PC-3 (cell line): Measurements from ENCODE around the gene PUS10. TPM values are rescaled to one million over a fixed set of nuclear protein-coding genes. Genes with fewer than 3 reads are reported as not detected.
A peak's percentile ranks its signal among the peaks of the same experiment; 100 is the strongest.

ENCODE experiments used
- ATAC-seq: fragments of 200-7000 bp; cut with Tn5 transposase; 2 replicates; pipeline ENCODE4 v1.9.1; 2020; ENCODE audit warnings: mild to moderate bottlenecking, moderate library complexity
- BruUV-seq: library from RNA; stranded (reverse); fragments of 400-500 nt; replicated peaks from 2 replicates; lab custom pipeline; 2021; lab: Mats Ljungman, UMichigan
- CTCF ChIA-PET: fragments of 300-600 bp; sonication (Branson Sonifier 250); formaldehyde crosslinking; loops from one replicate; lab custom pipeline; 2022; ENCODE audit warnings: antibody characterized with exemption; lab: Charles Lee
- POLR2A ChIA-PET: fragments of 300-600 bp; sonication (Branson Sonifier 250); formaldehyde crosslinking; loops from one replicate; lab custom pipeline; 2022; ENCODE audit warnings: antibody characterized with exemption; ENCODE audit not compliant: unreplicated experiment; lab: Charles Lee
- DNase-seq: peaks from one replicate; pipeline ENCODE4 v3.0.0-alpha.2; 2015
- H2AFZ ChIP-seq: fragments of 300-600 bp; sonication (generic); 2 replicates; pipeline ENCODE4 v1.6.0; 2016; ENCODE audit warnings: antibody characterized with exemption, low read length
- H3F3A ChIP-seq: fragments of 300-600 bp; sonication (generic); one replicate; pipeline ENCODE4 v1.6.0; 2017; ENCODE audit warnings: antibody characterized with exemption, low read length, control low read depth, mild to moderate bottlenecking; ENCODE audit not compliant: unreplicated experiment
- H3K27ac ChIP-seq: fragments of 300-600 bp; sonication (generic); 2 replicates; pipeline ENCODE4 v1.5.1; 2016; ENCODE audit warnings: mild to moderate bottlenecking, low read length
- H3K27me3 ChIP-seq: fragments of 300-600 bp; sonication (generic); 2 replicates; pipeline ENCODE4 v1.6.1; 2016; ENCODE audit warnings: low read length, mixed read lengths
- H3K36me3 ChIP-seq: fragments of 300-600 bp; sonication (generic); 2 replicates; pipeline ENCODE4 v1.6.1; 2016; ENCODE audit warnings: low read depth, mixed run types, low read length, mixed read lengths
- H3K4me1 ChIP-seq: fragments of 300-600 bp; sonication (generic); 2 replicates; pipeline ENCODE4 v1.5.1; 2016; ENCODE audit warnings: low read length; ENCODE audit not compliant: insufficient read depth
- H3K4me2 ChIP-seq: fragments of 300-600 bp; sonication (generic); 2 replicates; pipeline ENCODE4 v1.6.0; 2016; ENCODE audit warnings: low read length
- H3K4me3 ChIP-seq: fragments of 300-600 bp; sonication (generic); 2 replicates; pipeline ENCODE4 v1.5.1; 2016; ENCODE audit warnings: mild to moderate bottlenecking, low read length, mixed read lengths
- H3K79me2 ChIP-seq: fragments of 300-600 bp; sonication (generic); 2 replicates; pipeline ENCODE4 v1.6.1; 2017; ENCODE audit warnings: low read length, mixed read lengths
- H3K9ac ChIP-seq: fragments of 300-600 bp; sonication (generic); 2 replicates; pipeline ENCODE4 v1.6.0; 2016; ENCODE audit warnings: mild to moderate bottlenecking, low read length
- H3K9me2 ChIP-seq: fragments of 300-600 bp; sonication (generic); replicated peaks from 2 replicates; pipeline ENCODE4 v1.6.1; 2016; ENCODE audit warnings: mixed run types, low read length, mixed read lengths
- H3K9me3 ChIP-seq: fragments of 300-600 bp; sonication (generic); 2 replicates; pipeline ENCODE4 v1.6.1; 2016; ENCODE audit warnings: low read length, mixed read lengths
- H4K20me1 ChIP-seq: fragments of 300-600 bp; sonication (generic); 2 replicates; pipeline ENCODE4 v1.6.1; 2016; ENCODE audit warnings: low read length, mixed read lengths
- EZH2 ChIP-seq: fragments of 300-600 bp; sonication (generic); IDR thresholded peaks from one replicate; pipeline ENCODE4 v1.6.1; 2017; ENCODE audit warnings: antibody characterized with exemption, mild to moderate bottlenecking, low read length; ENCODE audit not compliant: unreplicated experiment
- EZH2phosphoT487 ChIP-seq: fragments of 300-600 bp; sonication (generic); IDR thresholded peaks from 2 replicates; pipeline ENCODE4 v1.6.1; 2018; ENCODE audit warnings: mild to moderate bottlenecking, antibody characterized with exemption, low read length, borderline replicate concordance
- intact Hi-C: fragments of 100-400 bp; cut with micrococcal nuclease; formaldehyde crosslinking; loops from 2 replicates; pipeline ENCODE4 v1.9.0; 2023
- total RNA-seq: library from RNA; depleted of rRNA; stranded (reverse); fragments of >200 nt; gene quantifications from 2 replicates; pipeline ENCODE4 v1.2.3, GENCODE V29; 2014
- TF ChIP-seq, protein P1 (sequence below): fragments of 300-600 bp; sonication (generic); conservative IDR thresholded peaks from 2 replicates; pipeline ENCODE4 v1.5.1; 2017; ENCODE audit warnings: antibody characterized with exemption, low read depth, mild to moderate bottlenecking, low read length

PUS10 gene
- total RNA-seq, 1 experiment from 2014 or later: 3.6 TPM

- Histone ChIP-seq H3K27ac (peak overlapping the region; percentile 97), H3F3A (peaks cover 9% of the 10 kb centered on the region), H3K9ac (peak overlapping the region; percentile 95), H3K9me3 (no peaks in the 10 kb centered on the region), H3K27me3 (no peaks in the 10 kb centered on the region), H3K4me3 (peak overlapping the region; percentile 95), H3K9me2 (no peaks in the 10 kb centered on the region), H4K20me1 (peaks cover 10% of the 10 kb centered on the region; the same call in 1 of the 2 replicates), H3K4me2 (peak overlapping the region; percentile 89), H3K36me3 (peaks cover 7% of the 10 kb centered on the region), H3K79me2 (peaks cover 73% of the 10 kb centered on the region), H3K4me1 (peaks cover 43% of the 10 kb centered on the region), H2AFZ (peak overlapping the region; percentile 83)
- TSS peak; percentile 85 for BruUV-seq
- POLR2A ChIA-PET: interaction anchor here (0.6 kb wide), 1 partner anchor 252 kb away, joined by 15 read pairs; no protein-coding TSS in a partner anchor
- DNase-seq (peak; percentile 34), ATAC-seq (peak; percentile 21)
- CTCF ChIA-PET: interaction anchor here (0.7 kb wide), 1 partner anchor 12 kb away, joined by 5 read pairs; no protein-coding TSS in a partner anchor
- intact Hi-C loops: loop anchor here (1.0 to 5.0 kb wide), 2 partner anchors 49 to 134 kb away; partner anchors contain the start of genes REL and SANBR
- TF ChIP-seq, protein P1, sequence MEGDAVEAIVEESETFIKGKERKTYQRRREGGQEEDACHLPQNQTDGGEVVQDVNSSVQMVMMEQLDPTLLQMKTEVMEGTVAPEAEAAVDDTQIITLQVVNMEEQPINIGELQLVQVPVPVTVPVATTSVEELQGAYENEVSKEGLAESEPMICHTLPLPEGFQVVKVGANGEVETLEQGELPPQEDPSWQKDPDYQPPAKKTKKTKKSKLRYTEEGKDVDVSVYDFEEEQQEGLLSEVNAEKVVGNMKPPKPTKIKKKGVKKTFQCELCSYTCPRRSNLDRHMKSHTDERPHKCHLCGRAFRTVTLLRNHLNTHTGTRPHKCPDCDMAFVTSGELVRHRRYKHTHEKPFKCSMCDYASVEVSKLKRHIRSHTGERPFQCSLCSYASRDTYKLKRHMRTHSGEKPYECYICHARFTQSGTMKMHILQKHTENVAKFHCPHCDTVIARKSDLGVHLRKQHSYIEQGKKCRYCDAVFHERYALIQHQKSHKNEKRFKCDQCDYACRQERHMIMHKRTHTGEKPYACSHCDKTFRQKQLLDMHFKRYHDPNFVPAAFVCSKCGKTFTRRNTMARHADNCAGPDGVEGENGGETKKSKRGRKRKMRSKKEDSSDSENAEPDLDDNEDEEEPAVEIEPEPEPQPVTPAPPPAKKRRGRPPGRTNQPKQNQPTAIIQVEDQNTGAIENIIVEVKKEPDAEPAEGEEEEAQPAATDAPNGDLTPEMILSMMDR: no peak
- TF ChIP-seq EZH2phosphoT487 (no peak), EZH2 (no peak)
Measured at GRCh38 chr2:61016392-61017002, 1.6 kb downstream of the PUS10 start.

DNA sequence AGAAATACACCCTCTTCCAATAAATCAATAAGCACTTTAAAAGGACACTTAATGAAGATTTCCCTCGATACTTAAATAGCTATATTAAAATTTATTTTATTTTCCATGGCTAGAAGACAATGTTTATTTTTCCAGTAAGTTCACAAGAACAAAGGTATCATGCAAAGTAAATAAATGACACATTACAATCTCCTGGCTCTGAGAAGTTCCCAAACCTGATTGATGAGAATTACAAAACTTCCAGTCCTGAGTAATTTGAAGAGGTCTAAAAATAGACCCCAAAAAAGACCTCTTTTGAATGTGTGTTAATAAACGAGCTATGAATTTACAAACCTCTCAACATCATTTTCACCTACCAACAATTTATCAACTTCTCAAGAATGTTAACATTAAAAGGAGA is 2.1 kb downstream of the PUS10 start:
- Histone ChIP-seq H3K4me2 (peak overlapping the region; percentile 89), H3K79me2 (peaks cover 68% of the 10 kb centered on the region)

More for the DNA sequence above, 2.1 kb downstream of the PUS10 start:
- intact Hi-C loops: loop anchor here (5.0 kb wide), 1 partner anchor 134 kb away; the partner anchor contains the start of gene REL
- H4K20me1 ChIP-seq: peaks cover 10% of the 10 kb centered on the region; the same call in 1 of the 2 replicates
- ATAC-seq (peak; percentile 21), DNase-seq (peak; percentile 96)
- H3K27me3 ChIP-seq: no peaks in the 10 kb centered on the region
- no peak for TF ChIP-seq EZH2phosphoT487
- TF ChIP-seq, protein P1: no peak
- TF ChIP-seq EZH2: no peak
- peak overlapping the region; percentile 95 for H3K9ac ChIP-seq
- H3K9me2 ChIP-seq: no peaks in the 10 kb centered on the region
- H3K4me1 ChIP-seq: peaks cover 47% of the 10 kb centered on the region
- no peak overlapping the region for H2AFZ ChIP-seq
- no peaks in the 10 kb centered on the region for H3K9me3 ChIP-seq
- peak overlapping the region; percentile 95 for H3K4me3 ChIP-seq
- CTCF ChIA-PET: interaction anchor here (0.7 kb wide), 1 partner anchor 11 kb away, joined by 5 read pairs; no protein-coding TSS in a partner anchor
- H3F3A ChIP-seq: peaks cover 9% of the 10 kb centered on the region
- BruUV-seq: no TSS peak
- H3K36me3 ChIP-seq: peaks cover 3% of the 10 kb centered on the region
- H3K27ac ChIP-seq: peak overlapping the region; percentile 97
- POLR2A ChIA-PET: interaction anchor here (0.6 kb wide), 1 partner anchor 10 kb away, joined by 4 read pairs; no protein-coding TSS in a partner anchor
